Renal pelvis (tissue), 12 donors: ENCODE measurements around the gene C19orf81. TPM values are rescaled to one million over a fixed set of nuclear protein-coding genes. Genes with fewer than 3 reads are reported as not detected.
"Not testable (repeated sequence)": the region's sequence is repeated elsewhere in the genome, so short reads cannot be mapped to it uniquely, and the experiment has no call there.

Experiments
- DNase-seq: peaks from one replicate; pipeline ENCODE4 v3.0.0-alpha.2; 2013
- long read RNA-seq, 16 experiments: transcript quantifications; one replicate each; lab custom pipeline, GENCODE V29; 2026
- polyA plus RNA-seq, 3 donors: library from polyadenylated mRNA; unstranded; fragments of 120-200 nt; gene quantifications; one replicate each; pipeline ENCODE4 v1.2.1, GENCODE V29; 2013; ENCODE audit not compliant: insufficient read length in 3 of 3

C19orf81 gene
- polyA plus RNA-seq: 1 to 10 TPM; 3.1 to 6.7 (median 4.4) TPM
- long read RNA-seq, donor 1, partial matches to known transcripts: 11 of 21 reads
- long read RNA-seq, donor 1, other reads (novel, unspliced or antisense): 8 of 21 reads
- long read RNA-seq, donor 2, partial matches to known transcripts: 0 of 10 reads
- long read RNA-seq, donor 2, other reads (novel, unspliced or antisense): 6 of 10 reads
- long read RNA-seq, donor 3, partial matches to known transcripts: 7 of 13 reads
- long read RNA-seq, donor 3, other reads (novel, unspliced or antisense): 6 of 13 reads
- long read RNA-seq, donor 4, partial matches to known transcripts: 0 of 8 reads
- long read RNA-seq, donor 4, other reads (novel, unspliced or antisense): 6 of 8 reads
- long read RNA-seq, donor 5, partial matches to known transcripts: 0 of 7 reads
- long read RNA-seq, donor 5, other reads (novel, unspliced or antisense): 5 of 7 reads
- long read RNA-seq, donor 6, partial matches to known transcripts: 6 of 15 reads
- long read RNA-seq, donor 6, other reads (novel, unspliced or antisense): 6 of 15 reads
- long read RNA-seq, donor 7, partial matches to known transcripts: 12 of 14 reads
- long read RNA-seq, donor 7, other reads (novel, unspliced or antisense): 0 of 14 reads
- long read RNA-seq, donor 8: 0 reads
- long read RNA-seq, donor 9, partial matches to known transcripts: 7 of 16 reads
- long read RNA-seq, donor 9, other reads (novel, unspliced or antisense): 9 of 16 reads
- long read RNA-seq, donor 10, partial matches to known transcripts: 0 of 8 reads
- long read RNA-seq, donor 10, other reads (novel, unspliced or antisense): 8 of 8 reads
- long read RNA-seq, donor 11, partial matches to known transcripts: 8 of 9 reads
- long read RNA-seq, donor 11, other reads (novel, unspliced or antisense): 0 of 9 reads
- long read RNA-seq, donor 12, partial matches to known transcripts: 8 of 18 reads
- long read RNA-seq, donor 12, other reads (novel, unspliced or antisense): 8 of 18 reads
- long read RNA-seq, donor 13, partial matches to known transcripts: 6 of 6 reads
- long read RNA-seq, donor 13, other reads (novel, unspliced or antisense): 0 of 6 reads
- long read RNA-seq, donor 14, partial matches to known transcripts: 15 of 34 reads
- long read RNA-seq, donor 14, other reads (novel, unspliced or antisense): 16 of 34 reads
- long read RNA-seq, donor 15, partial matches to known transcripts: 6 of 13 reads
- long read RNA-seq, donor 15, other reads (novel, unspliced or antisense): 6 of 13 reads
- long read RNA-seq, donor 16, partial matches to known transcripts: 9 of 18 reads
- long read RNA-seq, donor 16, other reads (novel, unspliced or antisense): 6 of 18 reads

- DNase-seq: no peak
Measured at GRCh38 chr19:50649433-50650391, at the start of gene C19orf81. TSS of gene C19orf81 (plus strand) at chr19:50649445. CDS start at chr19:50649445, 0 bp downstream.

GRCh38 chr19:50601407-50602088 is 47.7 kb upstream of the C19orf81 start:
- no peak for DNase-seq

GRCh38 chr19:50602089-50602422 is 47.2 kb upstream of the C19orf81 start:
- DNase-seq: no peak

- no peak for DNase-seq
Measured at GRCh38 chr19:50602496-50602895, 46.7 kb upstream of the C19orf81 start.

- no peak for DNase-seq
Measured at GRCh38 chr19:50602935-50603334, 46.3 kb upstream of the C19orf81 start.

GRCh38 chr19:50604264-50605073 is 44.8 kb upstream of the C19orf81 start:
- not testable (repeated sequence) for DNase-seq

GRCh38 chr19:50606059-50606836 is 43.0 kb upstream of the C19orf81 start:
- not testable (repeated sequence) for DNase-seq

- DNase-seq: no peak
Measured at GRCh38 chr19:50607388-50607787, 41.9 kb upstream of the C19orf81 start.

GRCh38 chr19:50607874-50608785 is 41.1 kb upstream of the C19orf81 start:
- peak; percentile 91 for DNase-seq

- not testable (repeated sequence) for DNase-seq
Measured at GRCh38 chr19:50612504-50613404, 36.5 kb upstream of the C19orf81 start.

- DNase-seq: not testable (repeated sequence)
Measured at GRCh38 chr19:50618379-50618778, 30.9 kb upstream of the C19orf81 start.

- not testable (repeated sequence) for DNase-seq
Measured at GRCh38 chr19:50619184-50619583, 30.1 kb upstream of the C19orf81 start.

- not testable (repeated sequence) for DNase-seq
Measured at GRCh38 chr19:50620394-50620906, 28.8 kb upstream of the C19orf81 start.

- no peak for DNase-seq
Measured at GRCh38 chr19:50624949-50625600, 24.2 kb upstream of the C19orf81 start.

- DNase-seq: no peak
Measured at GRCh38 chr19:50626011-50626410, 23.2 kb upstream of the C19orf81 start.
